ENCODE measurements around the gene HIGD1A.

The HIGD1A gene

DNA sequence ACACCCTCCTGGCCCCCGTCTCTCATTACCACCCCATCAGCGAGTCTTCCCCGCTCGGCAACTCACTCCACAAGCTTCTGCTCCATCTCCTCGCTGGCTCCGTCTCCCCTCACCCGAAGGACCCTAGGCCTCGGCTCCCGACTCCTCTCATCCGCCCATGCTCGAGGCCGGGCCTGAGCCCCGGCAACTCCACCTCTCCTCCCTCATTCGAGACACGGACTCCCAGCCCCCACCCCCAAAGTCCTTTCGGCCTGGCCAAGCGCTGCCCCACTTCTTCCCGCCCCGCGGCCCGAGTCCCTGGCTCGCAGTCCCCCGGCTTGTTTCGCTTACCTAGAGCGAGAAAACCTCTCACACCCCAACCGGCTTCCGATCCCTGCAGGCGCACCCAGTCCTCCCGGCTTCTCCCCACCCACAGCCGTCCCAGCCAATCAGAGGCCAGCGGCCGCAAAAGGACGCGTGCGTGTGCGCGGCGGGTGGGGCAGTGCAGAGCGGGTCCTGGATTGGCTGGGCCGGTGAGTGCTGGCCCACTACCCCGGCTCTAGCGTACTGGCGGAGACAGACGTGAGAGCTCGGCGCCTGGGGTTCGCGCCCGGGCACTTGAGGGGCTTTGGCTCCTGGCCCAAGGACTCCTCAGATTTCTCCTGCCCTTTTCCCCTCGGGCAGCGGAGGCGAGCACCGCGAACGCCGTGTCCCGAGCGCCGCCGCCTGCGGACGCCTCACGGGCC, at the start of gene HIGD1A:
Gene HIGD1A (minus strand): TSS at position 385 of the 725 bp plus-strand sequence. CDS start 10,237 bp downstream, outside the sequence.
- peak; percentile 69 to 85 for DNase-seq

DNA sequence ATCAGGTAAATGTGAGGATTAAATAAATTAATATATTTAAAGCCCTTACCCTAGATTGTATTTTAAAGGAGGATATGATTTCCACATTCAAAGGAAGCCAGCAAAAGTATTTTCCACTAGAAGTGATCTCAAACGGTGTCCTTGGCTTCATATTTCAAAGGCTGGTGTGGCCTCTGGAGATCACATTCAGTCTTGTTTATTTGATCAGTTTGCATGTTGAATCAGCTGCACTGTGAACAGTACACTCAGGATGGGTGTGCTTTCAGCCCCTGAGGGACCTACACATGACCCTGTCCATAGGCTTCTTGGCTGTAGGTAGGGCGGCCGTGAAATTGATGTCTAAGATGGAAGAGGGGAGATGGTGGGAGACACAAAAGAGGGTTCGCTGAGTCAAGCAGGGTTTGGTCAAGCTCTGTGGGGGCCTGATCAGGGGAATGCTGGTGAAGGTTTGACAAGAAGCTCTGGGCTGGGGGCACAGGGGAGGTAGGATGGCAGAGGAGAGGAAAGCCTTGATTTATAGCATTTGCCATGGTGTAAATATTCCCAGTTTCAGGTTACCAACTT, 49.5 kb upstream of the HIGD1A start:
- peak in 1 of 2 experiments; percentile 10 for DNase-seq

DNA sequence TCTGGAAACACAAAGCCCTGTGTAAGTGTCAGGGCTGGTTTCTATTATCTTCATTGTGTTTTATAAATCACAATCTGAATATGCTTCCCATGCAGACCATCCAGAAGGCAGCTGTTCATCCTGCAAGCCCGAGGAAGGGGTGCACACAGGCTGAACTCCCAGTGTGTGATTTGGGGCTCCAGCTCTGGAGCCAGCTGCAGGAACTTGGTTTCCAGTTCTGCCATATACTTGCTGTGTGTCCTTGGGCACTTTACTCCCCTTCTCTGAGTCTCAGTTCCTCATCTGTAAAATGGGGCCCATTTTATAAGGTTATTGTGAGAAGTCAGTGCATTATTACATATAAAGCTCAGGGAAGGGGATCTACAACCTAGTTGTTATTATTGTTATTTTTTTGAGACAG, 48.8 kb upstream of the HIGD1A start:
- no peak for DNase-seq

DNA sequence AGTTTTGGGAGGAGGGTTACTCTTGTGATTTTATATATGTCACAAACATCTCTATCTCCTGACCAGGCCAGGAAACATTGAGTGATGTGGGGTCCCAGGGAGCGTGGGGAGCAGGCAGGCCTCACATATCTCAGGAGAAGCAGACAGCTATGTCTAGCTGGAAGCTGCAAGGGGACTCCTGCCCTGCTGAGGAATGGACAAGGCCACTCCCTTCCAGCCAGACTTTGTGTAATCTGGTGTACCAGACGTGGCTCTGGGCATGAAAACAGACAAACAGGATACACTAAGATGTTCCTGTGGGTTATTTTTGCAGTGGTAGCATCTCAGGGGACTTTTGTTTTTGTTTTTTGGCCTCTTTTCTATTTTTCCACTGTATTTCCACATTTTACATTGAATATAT, 48.2 kb upstream of the HIGD1A start:
- DNase-seq: no peak

DNA sequence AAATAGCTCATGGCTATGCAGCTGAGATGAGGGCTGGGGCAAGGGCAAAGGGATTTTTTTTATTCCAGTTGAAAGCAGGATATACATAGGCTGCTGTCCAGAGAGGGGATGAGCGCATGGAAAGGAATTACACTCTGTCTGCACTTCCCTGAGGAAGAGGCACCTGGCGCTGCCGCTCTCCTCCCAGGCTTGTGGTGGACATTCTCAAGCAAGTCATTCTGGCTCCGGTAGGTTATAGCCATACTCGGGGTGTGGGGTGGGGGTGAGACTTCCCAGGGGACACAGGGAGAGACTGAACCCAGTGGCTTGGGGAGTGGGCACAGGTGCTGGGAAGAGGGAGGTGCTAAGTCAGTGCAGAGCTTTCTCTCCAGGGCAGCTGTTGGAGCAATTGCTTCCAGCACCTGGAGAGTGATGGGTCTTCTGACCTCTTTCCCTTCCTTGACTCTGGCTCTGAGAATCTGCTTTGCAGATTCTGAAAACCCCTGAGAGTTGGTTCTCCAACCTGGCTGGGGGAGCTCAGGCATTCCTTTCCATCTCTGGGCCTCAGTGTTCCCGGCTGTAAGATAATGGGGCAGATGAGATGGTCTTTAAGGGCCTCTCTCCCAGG, 47.0 kb upstream of the HIGD1A start:
- no peak for DNase-seq

DNA sequence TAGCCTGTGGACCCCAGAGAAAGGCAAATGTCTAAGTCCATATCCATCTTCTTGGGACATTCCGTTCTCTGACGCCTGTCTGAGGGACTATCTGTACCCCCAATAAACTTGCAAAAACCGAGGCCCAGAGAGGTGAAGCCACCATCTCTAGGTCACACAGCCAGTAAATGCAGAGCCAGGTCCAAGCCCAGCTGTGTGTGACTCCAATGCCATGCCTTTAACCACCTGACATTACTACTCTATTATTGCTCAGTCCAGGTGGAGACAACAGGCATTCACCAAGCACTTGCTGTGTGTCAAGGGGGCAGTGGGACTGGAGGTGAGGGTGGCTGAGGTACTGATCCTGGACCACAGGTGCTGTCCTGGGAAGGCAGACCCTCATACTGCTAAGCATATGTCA, 46.0 kb upstream of the HIGD1A start:
- no peak for DNase-seq

DNA sequence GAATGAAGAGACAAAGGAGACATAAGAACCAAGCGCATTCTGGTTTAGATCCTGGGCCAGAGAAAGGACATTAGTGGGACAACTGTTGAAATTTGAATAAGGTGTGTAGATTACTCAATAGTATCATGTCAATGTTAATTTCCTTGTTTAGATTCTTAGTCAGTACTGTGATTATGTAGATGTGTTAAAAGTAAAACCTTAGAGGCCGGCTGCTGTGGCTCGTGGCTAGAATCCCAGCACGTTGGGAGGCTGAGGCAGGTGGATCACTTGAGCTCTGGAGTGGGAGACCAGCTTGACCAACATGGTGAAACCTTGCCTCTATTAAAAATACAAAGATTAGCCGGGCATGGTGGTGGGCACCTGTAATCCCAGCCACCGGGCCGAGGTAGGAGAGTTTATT, 44.7 kb upstream of the HIGD1A start:
- DNase-seq: no peak

DNA sequence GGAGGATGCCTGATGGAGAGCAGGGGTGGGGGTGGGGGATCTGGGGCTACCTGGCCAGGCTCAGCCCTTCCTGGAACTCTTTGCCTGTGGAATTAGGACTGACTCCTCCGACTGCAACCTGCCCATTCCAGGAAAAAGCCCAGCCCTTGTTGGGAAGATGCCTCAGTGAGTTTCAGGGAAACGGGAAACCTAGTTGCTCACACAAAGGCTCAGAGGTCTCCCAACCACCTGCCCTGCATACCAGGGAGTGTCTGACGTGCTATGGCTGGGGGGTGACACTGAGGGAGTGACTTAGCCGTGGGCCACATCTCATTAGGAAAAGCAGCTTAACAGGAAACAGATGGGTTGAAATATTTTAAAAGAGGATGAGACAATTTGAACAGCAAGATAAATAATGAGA, 43.4 kb upstream of the HIGD1A start:
- DNase-seq: no peak

DNA sequence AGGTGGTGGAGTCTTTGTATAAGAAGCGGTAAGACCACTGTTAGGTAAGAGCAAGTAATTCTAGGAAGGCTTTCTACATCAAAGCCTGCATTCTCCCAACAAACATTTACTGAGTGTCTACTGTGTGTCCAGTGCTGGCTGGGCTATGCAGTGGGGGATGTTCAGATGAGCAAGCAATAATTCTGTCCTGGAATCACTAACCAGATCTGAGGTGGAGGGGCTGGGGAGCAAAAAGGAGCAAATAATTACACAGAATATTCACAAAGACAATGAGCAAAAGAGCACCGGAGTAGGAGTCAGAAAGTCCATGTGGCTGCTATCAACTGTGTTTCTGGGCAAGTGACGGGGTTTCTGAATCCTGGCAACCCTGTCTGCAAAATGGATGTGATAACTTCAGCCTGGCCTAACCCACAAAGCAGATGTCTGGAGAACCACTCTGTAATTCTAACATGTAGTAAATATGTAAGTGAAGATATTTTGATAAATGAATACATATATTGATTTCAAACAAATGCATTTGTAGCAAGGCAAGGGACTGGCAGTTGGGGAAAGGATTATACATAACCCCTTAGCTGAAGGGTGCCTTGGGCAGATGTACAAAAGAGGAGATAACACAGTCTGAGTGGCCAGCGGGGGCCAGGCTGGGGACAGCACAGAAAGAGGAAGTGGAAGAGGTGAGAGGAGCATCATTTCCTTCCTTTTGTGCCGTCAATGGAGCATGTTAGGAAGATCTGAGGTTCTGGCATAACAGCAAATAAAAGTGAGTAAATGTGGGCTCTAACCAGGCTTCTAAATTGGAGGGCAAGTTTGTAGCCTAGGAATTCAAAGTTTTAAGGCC, 42.6 kb upstream of the HIGD1A start:
- no peak for DNase-seq

DNA sequence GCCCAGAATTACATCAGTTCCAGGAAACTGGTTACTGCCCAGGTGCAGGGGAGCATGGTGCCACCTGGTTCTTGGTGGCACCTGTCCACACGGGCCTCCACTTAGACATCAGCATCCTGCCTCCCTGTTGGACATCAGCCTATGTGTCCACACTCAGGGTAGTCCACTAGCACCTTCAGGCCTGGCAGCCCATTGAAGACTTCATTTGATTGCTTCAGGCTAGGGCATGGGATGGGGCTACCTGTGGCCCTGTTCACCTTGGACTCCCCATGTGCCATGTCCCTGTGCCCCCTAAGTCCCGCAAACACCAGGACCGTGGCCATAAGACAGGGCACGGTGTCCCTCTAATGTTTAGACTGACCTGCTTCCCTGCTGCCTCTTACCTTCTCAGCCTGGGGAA, 40.5 kb upstream of the HIGD1A start:
- no peak for DNase-seq

DNA sequence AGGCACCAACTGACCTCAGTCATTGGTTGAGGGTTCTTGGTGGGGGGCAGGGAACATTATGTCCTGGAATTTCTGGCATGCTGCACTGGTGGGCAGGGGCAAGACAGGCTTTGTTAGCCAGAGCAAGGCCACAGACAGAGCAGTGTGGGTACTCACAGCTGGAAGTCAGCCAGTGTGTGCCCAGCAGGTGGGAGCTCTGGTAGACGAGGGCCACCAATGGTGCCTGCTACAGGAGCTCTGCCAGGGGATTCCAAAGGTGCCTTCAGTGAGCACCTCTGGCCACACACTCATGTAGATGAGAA, 40.1 kb upstream of the HIGD1A start:
- DNase-seq: no peak

DNA sequence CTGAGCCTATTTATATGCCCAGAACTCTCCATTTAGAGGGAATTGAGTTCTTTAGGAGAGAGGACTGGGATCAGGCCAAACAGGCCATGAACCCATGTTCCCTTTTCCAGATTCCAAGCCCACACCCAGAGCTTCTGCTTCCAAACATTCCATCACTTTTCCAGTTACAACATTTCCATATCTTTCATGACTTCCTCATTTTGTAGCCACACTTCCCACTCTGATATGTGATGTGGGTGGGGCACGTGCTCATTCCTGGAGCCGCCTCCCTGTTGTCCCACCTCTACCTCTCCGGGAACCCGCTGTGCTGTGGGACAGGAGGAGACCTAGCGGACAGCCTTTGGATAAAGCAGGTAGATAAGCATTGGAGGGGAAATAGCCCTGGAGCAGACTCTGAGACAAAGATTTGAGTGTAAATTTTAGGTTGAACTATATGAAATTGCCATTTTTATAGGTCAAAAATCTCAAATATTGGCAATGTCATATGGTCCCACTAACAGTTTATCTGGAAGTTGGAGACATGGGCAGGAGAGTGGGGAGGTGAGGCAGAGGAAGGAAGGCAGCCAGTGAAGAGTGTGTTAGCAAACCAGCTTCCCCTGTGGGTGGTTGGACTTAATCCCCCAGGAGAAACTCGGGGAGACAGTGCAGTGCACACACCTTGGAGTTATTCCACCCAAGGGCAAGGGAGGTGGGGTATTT, 39.6 kb upstream of the HIGD1A start:
- DNase-seq: no peak

DNA sequence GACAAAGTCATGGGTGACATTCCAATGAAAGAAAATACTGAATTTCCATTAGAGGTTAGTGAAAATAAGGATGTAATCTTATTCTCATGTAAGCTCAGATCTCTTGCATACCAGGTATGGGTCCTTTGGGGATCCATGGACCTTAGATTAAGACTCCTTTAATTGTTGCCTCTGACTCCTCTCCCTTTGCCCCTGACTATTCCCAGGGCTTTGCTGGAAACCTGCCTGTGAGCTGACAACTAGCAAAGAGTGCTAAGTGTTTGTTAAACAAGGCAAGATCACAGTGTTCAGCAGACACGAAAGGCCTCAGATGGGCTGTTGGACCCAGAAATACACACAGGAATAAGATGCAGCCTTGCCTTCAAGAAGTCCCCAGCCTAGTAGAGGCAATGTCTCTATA, 37.0 kb upstream of the HIGD1A start:
- DNase-seq: no peak

DNA sequence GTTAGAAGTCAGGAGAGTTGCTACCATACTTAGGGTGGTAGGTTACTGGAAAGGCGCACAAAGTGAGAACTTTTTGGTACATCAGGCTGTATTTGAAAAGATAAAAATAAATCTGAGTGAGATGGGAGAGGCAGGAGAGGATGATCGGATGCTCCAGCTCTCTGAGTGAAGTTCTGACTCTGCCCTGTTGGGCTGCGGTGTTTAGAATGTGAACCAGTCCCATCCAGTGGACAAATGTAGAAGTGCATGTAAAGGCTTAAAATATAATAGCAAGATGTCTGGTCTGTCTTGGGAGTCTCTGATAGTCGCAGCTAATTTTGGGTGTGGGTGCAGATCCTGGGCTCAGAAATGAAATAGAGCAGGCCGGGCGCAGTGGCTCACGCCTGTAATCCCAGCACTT, 35.3 kb upstream of the HIGD1A start:
- no peak for DNase-seq

DNA sequence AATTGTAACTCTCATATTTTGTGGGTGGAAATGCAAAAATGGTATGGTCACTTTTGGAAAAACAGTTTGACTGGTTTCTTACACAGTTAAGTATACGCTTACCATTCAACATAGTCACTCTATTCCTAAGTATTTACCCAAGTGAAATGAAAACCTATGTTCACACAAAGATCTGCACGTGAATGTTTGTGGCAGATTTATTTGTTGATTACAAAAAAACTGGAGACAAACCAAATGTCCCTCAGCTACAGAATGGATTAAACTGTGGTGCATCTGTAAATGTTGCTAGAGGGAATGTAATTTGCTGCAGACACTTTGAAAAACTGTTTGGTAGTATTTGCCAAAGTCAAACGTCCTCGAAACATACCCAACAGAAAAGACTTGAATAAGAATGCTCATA, 34.3 kb upstream of the HIGD1A start:
- no peak for DNase-seq

DNA sequence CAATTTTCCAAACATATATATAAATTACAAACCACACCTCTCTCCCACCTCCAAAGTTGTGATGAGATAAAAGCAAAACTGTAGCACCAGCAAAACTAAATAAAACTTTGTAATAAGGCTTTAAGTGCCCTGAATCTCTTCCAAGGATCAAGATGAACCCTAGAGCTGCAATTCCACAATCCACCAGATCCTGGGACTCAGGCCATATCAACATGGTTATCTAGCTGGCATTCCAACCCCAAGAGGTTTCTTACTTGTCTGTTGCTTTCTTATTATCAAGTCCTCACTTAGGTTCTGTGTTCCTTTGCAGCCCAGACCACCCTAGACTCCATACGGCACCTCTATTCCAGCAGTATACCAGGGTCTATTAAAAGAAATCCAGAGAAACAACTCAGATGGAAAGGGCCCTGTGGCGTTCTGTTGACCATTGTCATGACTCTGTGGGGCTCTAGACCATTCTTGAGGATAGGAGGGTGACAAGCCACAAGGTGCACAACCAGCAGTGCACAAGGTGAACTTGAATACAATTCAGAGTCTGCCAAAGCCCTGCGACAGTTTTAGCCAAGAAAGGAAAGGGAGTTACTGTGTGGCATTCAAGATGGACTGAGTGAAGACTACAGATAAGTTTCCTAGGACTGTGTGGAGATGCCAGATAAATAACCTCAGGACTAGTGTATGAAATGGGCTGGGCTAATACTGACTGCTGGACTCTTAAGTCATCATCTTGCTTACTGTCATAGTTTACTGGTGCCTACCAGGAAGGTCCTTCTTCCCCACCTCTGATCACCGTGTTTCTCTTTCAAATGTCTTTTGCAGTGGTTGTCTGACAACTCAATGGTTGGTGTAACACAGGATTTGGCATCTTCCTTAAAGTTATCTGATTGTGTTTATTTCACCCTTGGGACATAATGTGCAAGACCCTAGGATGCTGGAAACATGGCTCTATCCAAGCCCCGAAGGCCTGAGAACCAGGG, 32.1 kb upstream of the HIGD1A start:
- no peak for DNase-seq

DNA sequence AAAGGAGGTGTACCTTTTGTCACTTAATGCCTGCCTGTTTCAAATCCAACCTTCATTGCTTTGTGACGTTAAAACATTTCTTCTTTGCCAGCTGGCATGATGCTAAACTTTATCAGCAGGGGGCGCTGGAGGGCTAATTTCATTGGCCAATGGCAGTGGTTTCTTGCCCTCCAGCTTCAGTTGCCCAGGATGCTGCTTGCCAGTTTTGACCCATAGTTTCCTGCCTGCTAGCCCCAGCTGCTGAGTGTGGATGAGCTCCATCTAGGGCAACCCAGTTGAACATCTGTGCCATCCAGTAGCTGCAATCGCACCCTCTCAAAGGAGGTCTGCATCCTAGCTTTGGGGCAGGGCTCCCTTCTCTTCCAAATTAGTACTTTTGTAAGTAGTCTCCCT, 27.0 kb upstream of the HIGD1A start:
- peak; percentile 17 to 29 for DNase-seq

DNA sequence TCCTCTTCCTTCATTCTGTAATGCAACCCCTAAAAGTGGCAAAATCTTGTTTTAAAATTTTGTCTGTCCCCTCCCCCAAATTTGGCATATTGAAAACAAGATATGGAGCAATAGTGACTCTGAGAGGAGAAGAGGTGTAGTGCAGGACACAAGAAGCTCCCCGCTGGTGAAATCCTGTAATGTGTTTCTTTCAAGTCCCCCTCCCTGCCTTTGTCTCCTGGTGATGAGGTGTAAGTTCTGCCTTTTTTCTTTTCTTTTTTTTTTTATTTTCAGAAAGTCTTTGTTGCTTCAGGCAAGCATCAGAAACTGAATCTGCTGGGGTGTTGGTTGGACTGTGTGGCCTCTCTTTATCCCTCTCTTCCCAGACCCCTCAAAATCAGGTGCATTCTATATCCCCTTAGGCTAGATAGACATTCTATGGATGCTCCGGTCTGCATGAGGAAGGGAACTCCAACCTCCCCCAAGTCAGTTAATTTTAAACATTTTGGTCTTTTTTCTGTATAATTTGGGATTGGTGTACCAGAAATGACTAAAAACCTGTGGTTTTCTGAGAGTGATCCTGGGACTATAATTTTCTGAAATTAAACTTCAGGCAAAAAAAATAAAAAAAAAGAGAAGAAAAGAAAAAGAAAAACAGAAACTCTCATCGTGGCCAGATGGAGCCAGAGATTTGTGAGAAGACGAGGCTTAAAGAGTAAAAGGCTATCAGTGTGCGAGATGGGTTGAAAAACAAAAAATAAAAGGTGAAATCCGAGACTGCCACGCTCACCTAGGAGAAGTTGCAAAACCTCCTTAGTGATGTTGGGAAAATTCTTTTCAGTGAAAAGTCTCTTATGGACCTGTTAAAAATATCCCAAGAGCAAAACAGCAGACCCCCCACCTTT, 26.4 kb upstream of the HIGD1A start:
- DNase-seq: no peak

DNA sequence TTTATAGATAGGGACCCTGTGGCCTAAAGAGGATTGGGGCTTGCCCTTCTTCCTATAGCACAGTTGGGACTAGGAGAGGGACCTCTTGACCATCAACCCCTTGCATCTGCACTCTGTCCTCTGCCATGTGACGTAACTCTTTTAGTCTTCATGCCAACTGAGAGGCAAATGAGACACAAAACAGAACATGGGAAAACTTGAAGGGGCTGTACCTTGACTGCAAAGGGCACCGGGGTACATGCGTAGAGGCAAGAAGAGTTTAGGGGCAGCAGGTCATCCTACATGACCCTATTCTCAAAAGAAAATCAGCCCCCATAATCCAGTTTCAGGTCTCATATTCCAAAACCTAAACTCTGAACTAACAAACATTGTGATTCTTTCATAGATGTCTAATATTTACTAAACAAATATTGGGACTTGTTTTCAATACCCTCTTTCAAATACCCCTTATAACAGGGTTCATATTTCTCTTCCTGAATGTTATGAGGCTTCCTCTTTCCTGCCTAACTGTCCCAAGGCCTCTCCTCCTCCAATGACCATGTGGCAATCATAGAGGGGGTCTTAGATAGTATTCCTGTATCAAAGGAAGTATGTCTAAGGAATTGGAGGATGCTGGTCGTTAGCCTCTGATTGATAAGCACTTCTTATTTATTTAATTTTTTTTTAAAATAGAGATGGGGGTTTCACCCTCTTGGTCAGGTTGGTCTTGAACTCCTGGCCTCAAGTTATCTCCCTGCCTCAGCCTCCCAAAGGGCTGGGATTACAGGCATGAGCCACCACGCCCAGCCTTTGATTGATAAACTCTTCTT, 25.5 kb upstream of the HIGD1A start:
- DNase-seq: no peak

DNA sequence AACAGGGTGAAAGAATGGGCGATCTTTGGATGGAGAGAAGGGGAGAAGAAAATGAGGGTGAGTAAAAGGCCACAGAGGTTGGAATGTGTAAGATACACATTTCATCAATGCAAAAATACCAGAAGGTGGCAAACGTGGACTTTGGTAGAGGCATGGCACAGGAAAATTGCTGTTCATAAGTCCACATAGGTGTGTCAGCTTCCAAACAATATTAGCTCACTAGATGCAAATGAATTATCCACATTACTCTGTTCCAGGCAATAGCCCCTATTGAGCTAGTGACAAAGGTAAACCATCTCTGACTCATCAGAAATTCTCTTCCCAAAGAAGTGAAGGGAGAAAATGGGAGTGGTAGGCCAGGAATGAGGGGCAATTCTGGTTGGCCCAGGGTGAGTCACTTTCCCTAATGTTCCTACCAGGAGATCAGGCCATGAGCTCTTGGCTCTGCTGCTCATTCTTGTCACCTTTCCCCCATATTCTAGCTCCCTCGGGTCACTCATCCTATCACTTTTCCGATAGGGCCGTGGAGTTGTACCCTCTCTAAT, 24.9 kb upstream of the HIGD1A start:
- DNase-seq: no peak

All from NCI-H187 (cell line).